Glutamatergic neuron (in vitro differentiated cells): Measurements from ENCODE around the gene WNT7B. TPM values are rescaled to one million over a fixed set of nuclear protein-coding genes. Genes with fewer than 3 reads are reported as not detected.

ENCODE experiments used
- DNase-seq: peaks from one replicate; pipeline ENCODE4 v3.0.0; 2022
- H3K27ac Mint-ChIP-seq: one replicate; pipeline ENCODE4 v1.8.0; 2020; ENCODE audit warnings: mild to moderate bottlenecking, mixed read lengths, inconsistent platforms; ENCODE audit not compliant: unreplicated experiment
- H3K27me3 Mint-ChIP-seq: one replicate; pipeline ENCODE4 v1.8.0; 2020; ENCODE audit warnings: mild to moderate bottlenecking, moderate library complexity, mixed read lengths, inconsistent platforms; ENCODE audit not compliant: unreplicated experiment
- H3K36me3 Mint-ChIP-seq: one replicate; pipeline ENCODE4 v1.8.0; 2020; ENCODE audit warnings: mild to moderate bottlenecking, mixed read lengths, inconsistent platforms; ENCODE audit not compliant: unreplicated experiment
- H3K4me1 Mint-ChIP-seq: one replicate; pipeline ENCODE4 v1.8.0; 2020; ENCODE audit warnings: mild to moderate bottlenecking, low read depth, mixed read lengths, inconsistent platforms; ENCODE audit not compliant: unreplicated experiment
- H3K4me3 Mint-ChIP-seq: one replicate; pipeline ENCODE4 v1.8.0; 2020; ENCODE audit warnings: mild to moderate bottlenecking, mixed read lengths, inconsistent platforms; ENCODE audit not compliant: unreplicated experiment
- H3K9me3 Mint-ChIP-seq: one replicate; pipeline ENCODE4 v1.8.0; 2020; ENCODE audit warnings: mild to moderate bottlenecking, moderate library complexity, mixed read lengths, inconsistent platforms; ENCODE audit not compliant: unreplicated experiment
- CTCF ChIP-seq: fragments of 200-600 bp; sonication (generic); IDR thresholded peaks from one replicate; pipeline ENCODE4 v1.5.0; 2021; ENCODE audit not compliant: partially characterized antibody, unreplicated experiment
- total RNA-seq: library from RNA; stranded (reverse); fragmentation: NEBNext Ultra II Directional; extraction: Animal tissue kit (Norgen Biotek cat#: 25700); gene quantifications from one replicate; pipeline ENCODE4 v1.2.1, GENCODE V29; 2021; ENCODE audit not compliant: unreplicated experiment

The WNT7B gene
- total RNA-seq, 1 donor from 2014 or later = 0.37 TPM

GRCh38 chr22:45961679-45962433 is 15.1 kb downstream of the WNT7B start:
- peaks cover 4% of the 10 kb centered on the region for H3K4me1 Mint-ChIP-seq
- H3K27ac Mint-ChIP-seq = no peak overlapping the region
- H3K4me3 Mint-ChIP-seq = no peak overlapping the region
- H3K9me3 Mint-ChIP-seq = peaks cover 1% of the 10 kb centered on the region
- no peaks in the 10 kb centered on the region for H3K36me3 Mint-ChIP-seq
- no peak for DNase-seq
- peaks cover 5% of the 10 kb centered on the region for H3K27me3 Mint-ChIP-seq
- no peak for TF ChIP-seq CTCF

GRCh38 chr22:45960477-45961386 is 16.2 kb downstream of the WNT7B start:
- TF ChIP-seq CTCF = no peak
- H3K27me3 Mint-ChIP-seq = peaks cover 5% of the 10 kb centered on the region
- DNase-seq = no peak
- no peak overlapping the region for H3K27ac Mint-ChIP-seq
- peaks cover 4% of the 10 kb centered on the region for H3K4me1 Mint-ChIP-seq
- H3K36me3 Mint-ChIP-seq = no peaks in the 10 kb centered on the region
- H3K9me3 Mint-ChIP-seq = peaks cover 1% of the 10 kb centered on the region
- no peak overlapping the region for H3K4me3 Mint-ChIP-seq

GRCh38 chr22:45959719-45960476 is 17.1 kb downstream of the WNT7B start:
- peaks cover 4% of the 10 kb centered on the region for H3K4me1 Mint-ChIP-seq

GRCh38 chr22:45958971-45959370 is 18.0 kb downstream of the WNT7B start:
- Mint-ChIP-seq H3K27ac (no peak overlapping the region), H3K36me3 (no peaks in the 10 kb centered on the region), H3K4me1 (peaks cover 4% of the 10 kb centered on the region), H3K4me3 (no peak overlapping the region), H3K9me3 (peaks cover 1% of the 10 kb centered on the region), H3K27me3 (peaks cover 4% of the 10 kb centered on the region)
- no peak for TF ChIP-seq CTCF
- DNase-seq = no peak

More at GRCh38 chr22:45959719-45960476, 17.1 kb downstream of the WNT7B start:
- no peak overlapping the region for H3K4me3 Mint-ChIP-seq
- no peak for DNase-seq
- H3K9me3 Mint-ChIP-seq = peaks cover 1% of the 10 kb centered on the region
- H3K27me3 Mint-ChIP-seq = peaks cover 5% of the 10 kb centered on the region
- no peaks in the 10 kb centered on the region for H3K36me3 Mint-ChIP-seq
- no peak overlapping the region for H3K27ac Mint-ChIP-seq
- TF ChIP-seq CTCF = no peak
